VCaP (cell line): ENCODE data around the gene KIAA1671.
A peak's percentile ranks its signal among the peaks of the same experiment; 100 is the strongest.

Source experiments
- H3K27ac ChIP-seq: fragments of 450-650 bp; 2 replicates; pipeline ENCODE4 v1.5.1; 2017
- CTCF ChIP-seq: fragments of 450-650 bp; conservative IDR thresholded peaks from 2 replicates; pipeline ENCODE4 v1.5.1; 2017; ENCODE audit warnings: mild to moderate bottlenecking, moderate library complexity

Gene KIAA1671

DNA sequence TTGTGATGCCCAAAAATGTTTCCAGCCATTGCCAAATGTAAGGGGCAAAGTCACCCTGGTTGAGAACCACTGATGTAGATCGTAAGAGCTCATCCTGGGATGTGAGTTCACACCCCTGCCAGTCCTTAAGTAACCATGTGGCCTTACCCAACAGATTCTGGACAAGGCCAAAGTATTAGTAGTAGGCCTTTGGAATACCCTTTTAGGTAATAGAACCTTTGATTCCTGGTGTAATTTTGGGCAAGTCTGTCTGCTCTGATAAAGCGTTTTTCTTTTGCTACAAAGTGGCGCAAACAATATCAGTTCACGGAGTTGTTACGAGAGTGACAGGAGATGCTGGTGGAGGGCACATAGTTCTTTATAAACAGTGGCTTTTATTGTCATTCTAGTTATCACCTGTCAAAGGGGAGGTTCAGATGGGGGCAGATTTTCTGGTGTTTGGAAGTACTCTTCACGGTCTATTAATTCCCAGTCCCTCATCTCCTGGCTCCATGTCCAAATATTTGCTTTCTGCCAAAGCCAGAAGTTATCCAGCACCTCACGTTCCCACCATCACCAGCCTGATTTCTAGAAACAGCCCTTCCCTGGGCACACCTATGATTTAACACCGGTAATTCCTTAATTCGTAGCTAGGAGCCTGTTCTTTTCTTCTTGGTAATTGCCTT is 173.3 kb downstream of the KIAA1671 start:
- peak overlapping the region; percentile 44 for H3K27ac ChIP-seq
- TF ChIP-seq CTCF: no peak

- no peak for TF ChIP-seq CTCF
Measured at GRCh38 chr22:25126510-25126909, 174.0 kb downstream of the KIAA1671 start.

GRCh38 chr22:25127318-25127717 is 174.8 kb downstream of the KIAA1671 start:
- no peak overlapping the region for H3K27ac ChIP-seq
- no peak for TF ChIP-seq CTCF

More at GRCh38 chr22:25126510-25126909, 174.0 kb downstream of the KIAA1671 start:
- peak overlapping the region; percentile 44 for H3K27ac ChIP-seq

DNA sequence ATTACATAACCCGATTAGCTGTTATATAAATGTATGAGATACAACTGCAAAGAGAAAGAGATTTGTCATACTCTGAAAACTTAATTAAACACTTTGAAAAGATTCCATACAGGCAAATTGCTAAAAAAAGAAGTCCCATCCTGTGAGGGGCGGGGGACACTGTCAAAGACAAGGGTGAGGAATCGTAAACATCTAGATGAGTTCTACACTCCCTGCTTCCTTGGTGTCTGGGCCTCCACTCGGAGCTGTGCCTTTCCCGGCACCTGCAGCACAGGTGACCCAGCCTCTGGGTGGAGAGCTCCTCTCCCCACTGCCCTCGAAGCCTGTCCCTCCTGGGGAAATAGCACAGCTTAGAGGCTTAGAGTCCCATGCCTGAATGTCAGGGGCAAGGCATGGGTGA is 177.9 kb downstream of the KIAA1671 start:
- H3K27ac ChIP-seq: no peak overlapping the region
- TF ChIP-seq CTCF: no peak

GRCh38 chr22:25131198-25131887 is 178.8 kb downstream of the KIAA1671 start:
- no peak for TF ChIP-seq CTCF
- H3K27ac ChIP-seq: no peak overlapping the region

DNA sequence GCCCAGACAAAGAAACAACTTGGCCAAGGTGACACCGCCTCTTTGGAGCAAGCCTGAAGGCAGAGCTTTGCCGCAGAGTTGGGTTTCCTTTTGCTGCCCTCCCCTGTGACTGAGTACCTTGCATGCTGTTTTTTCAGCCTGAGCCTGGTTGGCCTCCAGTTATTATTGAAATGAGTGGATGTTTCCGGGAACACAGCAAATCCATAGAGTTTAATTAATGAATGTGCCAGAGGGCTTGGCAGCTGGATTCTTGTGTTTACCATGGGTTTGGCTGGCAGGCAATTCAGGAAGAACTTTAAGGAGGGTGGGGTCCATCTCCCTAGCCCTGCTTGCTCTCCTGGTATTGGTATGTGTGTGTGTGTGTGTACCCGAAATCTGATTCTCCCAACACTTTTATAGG is 181.5 kb downstream of the KIAA1671 start:
- no peak for TF ChIP-seq CTCF
- peak overlapping the region; percentile 62 for H3K27ac ChIP-seq

- peak overlapping the region; percentile 62 for H3K27ac ChIP-seq
- TF ChIP-seq CTCF: no peak
Measured at GRCh38 chr22:25134451-25134850, 181.9 kb downstream of the KIAA1671 start.
